EL (cell line): ENCODE measurements around the gene YIPF3.
"Not testable (repeated sequence)": the region's sequence is repeated elsewhere in the genome, so short reads cannot be mapped to it uniquely, and the experiment has no call there.

Experiments
- DNase-seq: peaks from one replicate; pipeline ENCODE4 v3.0.0-alpha.2; 2016

The YIPF3 gene

GRCh38 chr6:43509142-43509983, 7.4 kb downstream of the YIPF3 start:
- no peak for DNase-seq

- no peak for DNase-seq
Observed at GRCh38 chr6:43508481-43509141, 8.1 kb downstream of the YIPF3 start.

GRCh38 chr6:43506667-43507471, 9.9 kb downstream of the YIPF3 start:
- peak; percentile 80 for DNase-seq

- no peak for DNase-seq
Observed at GRCh38 chr6:43506171-43506570, 10.6 kb downstream of the YIPF3 start.

- no peak for DNase-seq
Observed at GRCh38 chr6:43505718-43506117, 11.0 kb downstream of the YIPF3 start.

- no peak for DNase-seq
Observed at GRCh38 chr6:43504756-43505593, 11.8 kb downstream of the YIPF3 start.

GRCh38 chr6:43503443-43503842, 13.3 kb downstream of the YIPF3 start:
- DNase-seq = no peak

- no peak for DNase-seq
Observed at GRCh38 chr6:43502666-43503065, 14.1 kb downstream of the YIPF3 start.

GRCh38 chr6:43500921-43501320, 15.8 kb downstream of the YIPF3 start:
- DNase-seq = no peak

- DNase-seq = no peak
Observed at GRCh38 chr6:43499028-43499815, 17.5 kb downstream of the YIPF3 start.

GRCh38 chr6:43498291-43498690, 18.4 kb downstream of the YIPF3 start:
- DNase-seq = not testable (repeated sequence)

- no peak for DNase-seq
Observed at GRCh38 chr6:43497689-43498088, 19.0 kb downstream of the YIPF3 start.

- no peak for DNase-seq
Observed at GRCh38 chr6:43497129-43497396, 19.7 kb downstream of the YIPF3 start.

- DNase-seq = peak; percentile 87
Observed at GRCh38 chr6:43496370-43497128, 20.2 kb downstream of the YIPF3 start.

- DNase-seq = peak; percentile 77
Observed at GRCh38 chr6:43495409-43495941, 21.3 kb downstream of the YIPF3 start.

GRCh38 chr6:43494766-43495165, 22.0 kb downstream of the YIPF3 start:
- DNase-seq = no peak

GRCh38 chr6:43494321-43494720, 22.4 kb downstream of the YIPF3 start:
- DNase-seq = no peak

- no peak for DNase-seq
Observed at GRCh38 chr6:43493833-43494232, 22.9 kb downstream of the YIPF3 start.

- no peak for DNase-seq
Observed at GRCh38 chr6:43493230-43493629, 23.5 kb downstream of the YIPF3 start.

- DNase-seq = peak; percentile 49
Observed at GRCh38 chr6:43492673-43493072, 24.1 kb downstream of the YIPF3 start.
